ENCODE data around the gene TP53I13.

DNA sequence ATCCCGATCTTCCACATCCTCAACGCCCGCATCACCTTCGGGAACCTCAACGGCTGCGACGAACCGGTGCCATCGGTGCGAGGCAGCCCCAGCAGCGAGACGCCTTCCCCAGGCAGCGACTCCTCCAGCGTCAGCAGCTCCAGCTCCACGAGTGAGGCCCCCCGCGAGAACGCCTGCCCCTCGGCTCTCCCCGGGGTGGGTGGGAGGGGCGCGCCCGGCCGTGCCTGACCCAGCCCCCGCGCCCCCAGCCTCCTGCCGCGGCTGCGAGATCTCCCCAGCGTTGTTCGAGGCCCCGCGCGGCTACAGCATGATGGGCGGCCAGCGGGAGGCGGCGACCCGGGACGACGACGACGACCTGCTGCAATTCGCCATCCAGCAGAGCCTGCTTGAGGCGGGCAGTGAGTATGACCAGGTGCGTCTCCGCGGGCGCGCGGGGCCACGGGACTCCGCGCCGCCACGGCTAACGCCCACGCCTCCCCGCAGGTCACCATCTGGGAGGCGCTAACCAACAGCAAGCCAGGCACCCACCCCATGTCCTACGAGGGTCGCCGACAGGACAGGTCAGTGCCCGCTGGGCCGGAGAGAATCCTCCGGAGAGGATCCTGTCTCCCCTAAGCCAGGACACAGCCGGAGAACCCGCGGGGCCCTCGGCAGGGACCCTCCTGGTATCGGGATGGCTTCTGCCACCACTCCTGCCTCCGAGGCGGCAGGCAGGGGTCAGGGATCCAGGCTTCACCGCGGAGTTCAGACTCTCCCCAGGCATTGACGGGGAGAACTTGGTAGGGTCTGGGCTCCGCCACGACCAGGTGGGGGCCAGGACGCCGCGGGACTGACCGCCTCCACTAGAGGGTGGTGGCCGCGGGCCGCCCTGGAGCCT is 44.1 kb downstream of the TP53I13 start:
- TF ChIP-seq, protein P1, sequence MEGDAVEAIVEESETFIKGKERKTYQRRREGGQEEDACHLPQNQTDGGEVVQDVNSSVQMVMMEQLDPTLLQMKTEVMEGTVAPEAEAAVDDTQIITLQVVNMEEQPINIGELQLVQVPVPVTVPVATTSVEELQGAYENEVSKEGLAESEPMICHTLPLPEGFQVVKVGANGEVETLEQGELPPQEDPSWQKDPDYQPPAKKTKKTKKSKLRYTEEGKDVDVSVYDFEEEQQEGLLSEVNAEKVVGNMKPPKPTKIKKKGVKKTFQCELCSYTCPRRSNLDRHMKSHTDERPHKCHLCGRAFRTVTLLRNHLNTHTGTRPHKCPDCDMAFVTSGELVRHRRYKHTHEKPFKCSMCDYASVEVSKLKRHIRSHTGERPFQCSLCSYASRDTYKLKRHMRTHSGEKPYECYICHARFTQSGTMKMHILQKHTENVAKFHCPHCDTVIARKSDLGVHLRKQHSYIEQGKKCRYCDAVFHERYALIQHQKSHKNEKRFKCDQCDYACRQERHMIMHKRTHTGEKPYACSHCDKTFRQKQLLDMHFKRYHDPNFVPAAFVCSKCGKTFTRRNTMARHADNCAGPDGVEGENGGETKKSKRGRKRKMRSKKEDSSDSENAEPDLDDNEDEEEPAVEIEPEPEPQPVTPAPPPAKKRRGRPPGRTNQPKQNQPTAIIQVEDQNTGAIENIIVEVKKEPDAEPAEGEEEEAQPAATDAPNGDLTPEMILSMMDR (IDR thresholded peaks at IDR 0.05; ENCODE audit: low read depth, low read length), result no peak
- no peak for TF ChIP-seq EZH2phosphoT487 (IDR thresholded peaks at IDR 0.05; ENCODE audit: low read depth)

All from OCI-LY3 (cell line).